Measurements from ENCODE around the gene SLC66A1. TPM values are rescaled to one million over a fixed set of nuclear protein-coding genes. Genes with fewer than 3 reads are reported as not detected.
A peak's percentile ranks its signal among the peaks of the same experiment; 100 is the strongest.

SLC66A1 gene
- total RNA-seq, 6 donors from 2014 or later, result 15.6 to 30.3 (median 24.3) TPM

- peaks cover 11 to 28% (median 12%) of the 10 kb centered on the region in 4 donors for H3K4me1 ChIP-seq
- H3K4me3 ChIP-seq, result no peak overlapping the region
- no peaks in the 10 kb centered on the region for H3K27me3 ChIP-seq
- ATAC-seq (ENCODE audit: low FRiP score in 2 of 2) (no peak), DNase-seq (no peak)
- TF ChIP-seq CTCF (IDR thresholded peaks at IDR 0.05) (no peak), POLR2AphosphoS5 (IDR thresholded peaks at IDR 0.05) (no peak), EP300 (IDR thresholded peaks at IDR 0.05) (no peak), POLR2A (IDR thresholded peaks at IDR 0.05) (no peak)
- no peaks in the 10 kb centered on the region for H3K9me3 ChIP-seq
- no peak overlapping the region for H3K27ac ChIP-seq
- WGBS, 2 donors, result 92% methylated on average over 10 to 20 of the region's 20 CpGs
- H3K36me3 ChIP-seq, result peaks cover 12 to 80% (median 42%) of the 10 kb centered on the region in 4 donors
Observed at GRCh38 chr1:19343617-19344350, 31.7 kb downstream of the SLC66A1 start.

DNA sequence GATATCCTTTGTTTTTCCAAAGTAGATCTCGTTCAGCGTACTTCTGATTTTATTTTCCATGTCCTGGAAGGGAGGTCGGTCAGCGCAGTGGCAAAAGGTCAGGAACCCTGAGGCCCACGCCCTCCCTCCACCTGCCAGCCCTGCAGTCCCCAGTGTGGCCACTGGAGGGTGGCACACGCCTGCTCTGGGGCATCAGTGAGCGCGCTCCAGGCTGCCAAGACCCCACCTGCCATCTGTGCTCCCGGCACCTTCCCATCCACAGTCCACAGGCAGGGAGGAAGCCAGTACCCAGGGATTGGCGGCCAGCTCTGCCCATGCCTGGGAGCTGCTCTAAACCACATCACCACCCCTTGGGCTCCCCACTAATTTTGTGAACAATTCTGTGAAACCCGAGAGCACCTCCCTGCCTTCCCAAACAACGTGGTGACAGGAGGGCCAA, 32.3 kb downstream of the SLC66A1 start:
- H3K27ac ChIP-seq, result no peak overlapping the region
- no peak overlapping the region for H3K4me3 ChIP-seq
- H3K27me3 ChIP-seq, result no peaks in the 10 kb centered on the region
- TF ChIP-seq EP300 (IDR thresholded peaks at IDR 0.05), result no peak
- peak in 1 of 2 donors; percentile 50 for TF ChIP-seq POLR2AphosphoS5 (IDR thresholded peaks at IDR 0.05)
- peak; percentile 88 to 95 (median 92) for TF ChIP-seq CTCF (IDR thresholded peaks at IDR 0.05)
- no peak for TF ChIP-seq POLR2A (IDR thresholded peaks at IDR 0.05)
- H3K36me3 ChIP-seq, result peaks cover 12 to 80% (median 44%) of the 10 kb centered on the region in 4 donors
- WGBS, 2 donors, result 56 to 70% methylated on average over 5 to 12 of the region's 12 CpGs
- peaks cover 11 to 31% (median 13%) of the 10 kb centered on the region in 4 donors for H3K4me1 ChIP-seq
- no peaks in the 10 kb centered on the region for H3K9me3 ChIP-seq
- ATAC-seq (ENCODE audit: low FRiP score in 2 of 2) (peak; percentile 55 to 65), DNase-seq (peak; percentile 51 to 88)

GRCh38 chr1:19344831-19345230, 32.7 kb downstream of the SLC66A1 start:
- DNase-seq, result no peak
- H3K9me3 ChIP-seq, result no peaks in the 10 kb centered on the region
- peaks cover 12 to 80% (median 45%) of the 10 kb centered on the region in 4 donors for H3K36me3 ChIP-seq
- H3K27me3 ChIP-seq, result no peaks in the 10 kb centered on the region
- TF ChIP-seq POLR2AphosphoS5 (IDR thresholded peaks at IDR 0.05) (no peak), EP300 (IDR thresholded peaks at IDR 0.05) (no peak), CTCF (IDR thresholded peaks at IDR 0.05) (no peak), POLR2A (IDR thresholded peaks at IDR 0.05) (no peak)
- H3K4me1 ChIP-seq, result peaks cover 11 to 31% (median 13%) of the 10 kb centered on the region in 4 donors
- no peak overlapping the region for H3K27ac ChIP-seq
- ATAC-seq (ENCODE audit: low FRiP score in 2 of 2), result no peak
- no peak overlapping the region for H3K4me3 ChIP-seq
- WGBS, 2 donors, result 95 to 98% methylated on average over 8 to 11 of the region's 11 CpGs

DNA sequence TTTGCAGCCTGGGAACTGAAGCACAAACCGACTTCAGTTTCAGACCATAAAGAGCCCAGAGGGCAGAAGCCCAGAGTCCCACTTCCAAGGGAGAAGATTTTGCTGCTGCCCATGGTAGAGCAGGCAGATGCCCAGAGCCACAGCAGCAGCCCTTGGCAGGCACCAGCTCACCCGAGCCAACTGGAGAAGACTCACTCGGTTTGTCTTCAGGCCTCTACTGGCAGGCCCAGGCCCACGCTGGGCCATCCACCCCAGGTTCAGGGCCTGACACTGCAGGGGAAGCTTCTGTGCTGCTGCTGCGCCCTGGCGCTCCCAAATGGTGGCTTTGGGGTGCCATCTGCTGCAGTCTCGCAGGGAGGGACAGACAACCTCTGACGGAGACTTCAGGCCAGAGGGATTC, 33.3 kb downstream of the SLC66A1 start:
- TF ChIP-seq CTCF (IDR thresholded peaks at IDR 0.05), result no peak
- no peak for TF ChIP-seq EP300 (IDR thresholded peaks at IDR 0.05)
- TF ChIP-seq POLR2AphosphoS5 (IDR thresholded peaks at IDR 0.05), result no peak
- no peak for TF ChIP-seq POLR2A (IDR thresholded peaks at IDR 0.05)
- H3K9me3 ChIP-seq, result no peaks in the 10 kb centered on the region
- H3K27ac ChIP-seq, result no peak overlapping the region
- H3K36me3 ChIP-seq, result peaks cover 15 to 80% (median 47%) of the 10 kb centered on the region in 4 donors
- no peak for ATAC-seq (ENCODE audit: low FRiP score in 2 of 2)
- peaks cover 11 to 31% (median 13%) of the 10 kb centered on the region in 4 donors for H3K4me1 ChIP-seq
- H3K27me3 ChIP-seq, result no peaks in the 10 kb centered on the region
- DNase-seq, result no peak
- WGBS, 2 donors, result 80 to 95% methylated on average over 1 to 8 of the region's 8 CpGs
- H3K4me3 ChIP-seq, result no peak overlapping the region
